Common myeloid progenitor, CD34-positive (primary cell): Measurements from ENCODE around the gene PFKL.

Experiments
- CTCF ChIA-PET: fragments of 350-600 bp; sonication (Branson Sonifier 250); formaldehyde crosslinking; loops from one replicate; lab custom pipeline; 2021; ENCODE audit warnings: antibody characterized with exemption; lab: Charles Lee
- POLR2A ChIA-PET: fragments of 350-600 bp; sonication (Branson Sonifier 250); formaldehyde crosslinking; loops from one replicate; lab custom pipeline; 2021; ENCODE audit warnings: antibody characterized with exemption; lab: Charles Lee
- DNase-seq, 3 donors: peaks; one replicate each; pipeline versions ENCODE4 v3.0.0 to v3.0.0-alpha.2; 2013
- H3K27ac ChIP-seq, 2 experiments: 1 replicate in 1 of 2; 2 replicates in 1 of 2; pipeline ENCODE4 v1.7.0; 2013; ENCODE audit warnings: inconsistent platforms in 2 of 2, low read length in 2 of 2, mild to moderate bottlenecking in 2 of 2, low read depth in 1 of 2, moderate library complexity in 1 of 2; ENCODE audit not compliant: severe bottlenecking in 2 of 2, insufficient read depth in 1 of 2, poor library complexity in 1 of 2
- H3K27me3 ChIP-seq, 5 experiments: replicated peaks in 2 of 5; 1 replicate in 3 of 5; 2 replicates in 2 of 5; pipeline versions ENCODE4 v1.6.1 to v1.7.0; 2013; ENCODE audit warnings: low read length in 4 of 5, mild to moderate bottlenecking in 2 of 5, moderate library complexity in 2 of 5, inconsistent platforms in 1 of 5; ENCODE audit not compliant: insufficient read depth in 5 of 5, control insufficient read depth in 4 of 5
- H3K36me3 ChIP-seq, 4 experiments: 1 replicate in 2 of 4; 2 replicates in 2 of 4; pipeline versions ENCODE4 v1.6.1 to v1.7.0; 2013; ENCODE audit warnings: low read length in 3 of 4, control low read depth in 1 of 4, mild to moderate bottlenecking in 1 of 4; ENCODE audit not compliant: control insufficient read depth in 4 of 4, insufficient read depth in 4 of 4
- H3K4me1 ChIP-seq, 4 experiments: 1 replicate in 3 of 4; 2 replicates in 1 of 4; pipeline versions ENCODE4 v1.6.1 to v1.7.1; 2013; ENCODE audit warnings: low read length in 3 of 4, mild to moderate bottlenecking in 3 of 4, control low read depth in 1 of 4, inconsistent platforms in 1 of 4, moderate library complexity in 1 of 4; ENCODE audit not compliant: control insufficient read depth in 4 of 4, insufficient read depth in 4 of 4; ENCODE audit errors: control extremely low read depth in 1 of 4
- H3K4me3 ChIP-seq, 7 experiments: 1 replicate in 4 of 7; 2 replicates in 3 of 7; pipeline versions ENCODE4 v1.5.1 to v1.7.0; 2013; ENCODE audit warnings: mild to moderate bottlenecking in 7 of 7, low read length in 6 of 7, moderate library complexity in 6 of 7, inconsistent platforms in 2 of 7, low read depth in 2 of 7, control low read depth in 1 of 7; ENCODE audit not compliant: insufficient read depth in 4 of 7, control insufficient read depth in 1 of 7; ENCODE audit errors: extremely low read depth in 1 of 7
- H3K9me3 ChIP-seq, 5 experiments: 1 replicate in 4 of 5; 2 replicates in 1 of 5; pipeline versions ENCODE4 v1.6.1 to v1.7.1; 2013; ENCODE audit warnings: low read length in 4 of 5, mild to moderate bottlenecking in 2 of 5, inconsistent platforms in 1 of 5, low read depth in 1 of 5, moderate library complexity in 1 of 5; ENCODE audit not compliant: control insufficient read depth in 4 of 5, insufficient read depth in 2 of 5; ENCODE audit errors: control extremely low read depth in 1 of 5
- WGBS: methylation state at CpG from one replicate; pipeline ENCODE4 v1.1.5; 2013; ENCODE audit not compliant: insufficient coverage; 5-methylcytosine and 5-hydroxymethylcytosine counted together

The PFKL gene

GRCh38 chr21:44365251-44365966 is 65.6 kb downstream of the PFKL start:
- Histone ChIP-seq H3K36me3 (peaks cover 0 to 4% (median 0%) of the 10 kb centered on the region in 4 experiments), H3K27ac (no peak overlapping the region), H3K4me1 (peaks cover 0 to 13% (median 10%) of the 10 kb centered on the region in 4 experiments), H3K9me3 (peaks cover 0 to 8% (median 4%) of the 10 kb centered on the region in 5 experiments), H3K27me3 (peaks cover 0 to 14% (median 0%) of the 10 kb centered on the region in 5 experiments), H3K4me3 (no peak overlapping the region)
- ChIA-PET CTCF (no interaction called here), POLR2A (no interaction called here)
- no peak for DNase-seq
- 97% methylated on average over 12 of the region's 18 CpGs for WGBS

- peaks cover 0 to 8% (median 4%) of the 10 kb centered on the region in 5 experiments for H3K9me3 ChIP-seq
- peaks cover 0 to 10% (median 6%) of the 10 kb centered on the region in 4 experiments for H3K4me1 ChIP-seq
- no peak overlapping the region for H3K27ac ChIP-seq
- no peak overlapping the region for H3K4me3 ChIP-seq
- no peak for DNase-seq
- H3K27me3 ChIP-seq, result peaks cover 0 to 16% (median 0%) of the 10 kb centered on the region in 5 experiments
- ChIA-PET CTCF (no interaction called here), POLR2A (no interaction called here)
- peaks cover 0 to 4% (median 0%) of the 10 kb centered on the region in 4 experiments for H3K36me3 ChIP-seq
- 99% methylated on average over 17 of the region's 22 CpGs for WGBS
These were observed 66.2 kb downstream of the PFKL start for GRCh38 chr21:44365967-44366585.

- CTCF ChIA-PET, result no interaction called here
- H3K4me3 ChIP-seq, result no peak overlapping the region
- POLR2A ChIA-PET, result no interaction called here
- H3K9me3 ChIP-seq, result peaks cover 0 to 11% (median 4%) of the 10 kb centered on the region in 5 experiments
- no peak for DNase-seq
- H3K4me1 ChIP-seq, result peaks cover 0 to 10% (median 6%) of the 10 kb centered on the region in 4 experiments
- peaks cover 0 to 4% (median 1%) of the 10 kb centered on the region in 4 experiments for H3K36me3 ChIP-seq
- WGBS, result 95% methylated on average over 26 of the region's 28 CpGs
- H3K27me3 ChIP-seq, result peaks cover 0 to 16% (median 0%) of the 10 kb centered on the region in 5 experiments
- H3K27ac ChIP-seq, result no peak overlapping the region
These were observed 66.8 kb downstream of the PFKL start for GRCh38 chr21:44366586-44367211.

- peaks cover 0 to 2% (median under 1%) of the 10 kb centered on the region in 4 experiments for H3K36me3 ChIP-seq
- H3K9me3 ChIP-seq, result peaks cover 0 to 9% (median 0%) of the 10 kb centered on the region in 5 experiments
- 39% methylated on average over 28 of the region's 35 CpGs for WGBS
- POLR2A ChIA-PET, result no interaction called here
- H3K4me1 ChIP-seq, result peaks cover 0 to 17% (median 9%) of the 10 kb centered on the region in 4 experiments
- peak in 1 of 3 donors; percentile 35 for DNase-seq
- peaks cover 0 to 16% (median 0%) of the 10 kb centered on the region in 5 experiments for H3K27me3 ChIP-seq
- no peak overlapping the region for H3K27ac ChIP-seq
- CTCF ChIA-PET, result interaction anchor here (1.2 kb wide), 1 partner anchor 29 kb away, joined by 3 read pairs; no protein-coding TSS in a partner anchor
- peak overlapping the region in 1 of 7 experiments; percentile 28 for H3K4me3 ChIP-seq
These were observed 69.0 kb downstream of the PFKL start for GRCh38 chr21:44368711-44369446.

GRCh38 chr21:44370027-44370735 is 70.3 kb downstream of the PFKL start:
- Histone ChIP-seq H3K9me3 (peaks cover 0 to 15% (median 6%) of the 10 kb centered on the region in 5 experiments), H3K36me3 (peaks cover 0 to 2% (median 0%) of the 10 kb centered on the region in 4 experiments), H3K4me3 (peak overlapping the region in 2 of 7 experiments; percentile 19 to 30), H3K4me1 (peaks cover 0 to 25% (median 16%) of the 10 kb centered on the region in 4 experiments), H3K27ac (no peak overlapping the region), H3K27me3 (peaks cover 0 to 16% (median 0%) of the 10 kb centered on the region in 5 experiments)
- peak; percentile 32 to 64 (median 49) for DNase-seq
- POLR2A ChIA-PET, result no interaction called here
- CTCF ChIA-PET, result no interaction called here
- WGBS, result 52% methylated on average over 27 of the region's 29 CpGs

GRCh38 chr21:44370786-44371410 is 71.0 kb downstream of the PFKL start:
- CTCF ChIA-PET, result no interaction called here
- peaks cover 0 to 20% (median 6%) of the 10 kb centered on the region in 5 experiments for H3K9me3 ChIP-seq
- H3K27me3 ChIP-seq, result peaks cover 0 to 16% (median 0%) of the 10 kb centered on the region in 5 experiments
- H3K4me1 ChIP-seq, result peaks cover 0 to 33% (median 23%) of the 10 kb centered on the region in 4 experiments
- H3K36me3 ChIP-seq, result peaks cover 0 to 2% (median 0%) of the 10 kb centered on the region in 4 experiments
- H3K4me3 ChIP-seq, result no peak overlapping the region
- no peak for DNase-seq
- 92% methylated on average over 24 of the region's 37 CpGs for WGBS
- no peak overlapping the region for H3K27ac ChIP-seq
- POLR2A ChIA-PET, result no interaction called here
